ENCODE measurements around the gene FOXQ1.

GRCh38 chr6:1312473-1313367 lies 822 bp downstream of the FOXQ1 start:
- no peak for TF ChIP-seq POLR2A (IDR thresholded peaks at IDR 0.05; ENCODE audit: low read length)
- no peak for TF ChIP-seq GATA1 (IDR thresholded peaks at IDR 0.05; ENCODE audit: low read depth, low read length)

Measured in erythroblast (primary cell).